Panc1 (cell line): ENCODE data around the gene FERMT3.

Source experiments
- CTCF ChIP-seq: fragments of 450-650 bp; IDR thresholded peaks from 2 replicates; pipeline ENCODE4 v1.5.1; 2017; ENCODE audit warnings: mild to moderate bottlenecking
- POLR2AphosphoS5 ChIP-seq: IDR thresholded peaks from 2 replicates; pipeline ENCODE4 v1.6.1; 2012; ENCODE audit warnings: mild to moderate bottlenecking, low read depth, low read length, moderate library complexity

DNA sequence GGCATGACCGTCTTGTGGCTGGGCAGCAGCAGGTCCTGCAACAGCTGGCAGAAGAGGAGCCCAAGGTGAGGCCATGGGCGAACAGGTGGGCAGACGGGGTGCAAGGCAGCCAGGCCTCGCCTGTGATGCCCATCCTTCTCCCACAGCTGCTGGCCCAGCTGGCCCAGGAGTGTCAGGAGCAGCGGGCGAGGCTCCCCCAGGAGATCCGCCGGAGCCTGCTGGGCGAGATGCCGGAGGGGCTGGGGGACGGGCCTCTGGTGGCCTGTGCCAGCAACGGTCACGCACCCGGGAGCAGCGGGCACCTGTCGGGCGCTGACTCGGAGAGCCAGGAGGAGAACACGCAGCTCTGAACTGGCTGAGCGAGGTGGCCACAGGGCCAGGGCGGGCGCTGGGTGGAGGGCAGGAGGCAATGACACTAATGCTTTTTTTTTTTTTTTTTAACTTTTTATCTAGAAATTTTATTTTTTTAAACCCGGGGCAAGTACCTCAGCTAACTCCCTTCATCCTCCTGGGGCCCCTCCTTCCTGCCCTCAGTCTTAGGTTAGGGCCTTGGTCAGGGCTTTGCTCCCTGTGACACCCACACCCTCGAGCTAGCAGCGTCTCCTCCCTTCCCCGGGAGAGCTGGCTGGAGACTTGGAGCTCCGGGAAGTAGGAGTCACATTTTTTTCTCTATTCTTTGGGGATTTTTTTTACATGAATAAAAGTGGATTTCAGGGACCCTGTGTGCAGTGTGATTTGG is 60.9 kb downstream of the FERMT3 start:
- no peak for TF ChIP-seq CTCF
- TF ChIP-seq POLR2AphosphoS5 = no peak
